GM10248 (cell line): ENCODE measurements around the gene WWC2.

Source experiments
- CTCF ChIA-PET: fragments of 300-600 bp; sonication (Branson Sonifier 250); formaldehyde crosslinking; extraction: SDS; loops from one replicate; lab custom pipeline; 2021; ENCODE audit warnings: antibody characterized with exemption; lab: Yijun Ruan, JAX
- POLR2A ChIA-PET: fragments of 350-650 bp; sonication (Branson Sonifier 250); formaldehyde crosslinking; extraction: SDS; loops from one replicate; lab custom pipeline; 2020; ENCODE audit warnings: antibody characterized with exemption; lab: Yijun Ruan, JAX
- DNase-seq: peaks from one replicate; pipeline ENCODE4 v3.0.0; 2012; ENCODE audit errors: extremely low spot score
- CTCF ChIP-seq: IDR thresholded peaks from 2 replicates; pipeline ENCODE4 v1.5.1; 2012; ENCODE audit warnings: mild to moderate bottlenecking, low read depth; ENCODE audit errors: extremely low read depth, missing control alignments, control extremely low read depth

Gene WWC2

DNA sequence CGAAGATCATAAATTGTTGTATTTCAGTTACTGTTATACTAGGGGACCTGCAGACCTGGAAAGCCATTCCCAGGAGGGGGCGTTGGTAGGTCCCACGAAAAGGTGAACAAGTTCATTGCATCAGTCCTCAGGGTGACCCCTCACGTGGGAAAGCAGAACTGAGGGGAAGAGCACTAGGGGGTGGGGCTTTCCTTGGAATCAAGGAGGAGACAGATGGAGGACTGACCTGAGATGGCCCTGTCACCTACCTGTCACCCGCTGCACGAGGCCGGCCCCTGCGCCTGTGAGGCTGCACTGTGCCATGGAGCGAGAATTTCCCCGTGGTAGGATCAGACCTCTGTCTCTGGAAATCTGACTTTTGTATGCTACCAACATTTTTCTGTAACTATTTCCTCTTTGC is 265.0 kb downstream of the WWC2 start:
- TF ChIP-seq CTCF = no peak
- ChIA-PET CTCF (interaction anchor here (1.1 kb wide), 1 partner anchor 9 kb away, joined by 3 read pairs; no protein-coding TSS in a partner anchor), POLR2A (no interaction called here)
- no peak for DNase-seq

- ChIA-PET CTCF (no interaction called here), POLR2A (no interaction called here)
- no peak for DNase-seq
- no peak for TF ChIP-seq CTCF
These were observed 267.3 kb downstream of the WWC2 start for GRCh38 chr4:183366206-183366835.

DNA sequence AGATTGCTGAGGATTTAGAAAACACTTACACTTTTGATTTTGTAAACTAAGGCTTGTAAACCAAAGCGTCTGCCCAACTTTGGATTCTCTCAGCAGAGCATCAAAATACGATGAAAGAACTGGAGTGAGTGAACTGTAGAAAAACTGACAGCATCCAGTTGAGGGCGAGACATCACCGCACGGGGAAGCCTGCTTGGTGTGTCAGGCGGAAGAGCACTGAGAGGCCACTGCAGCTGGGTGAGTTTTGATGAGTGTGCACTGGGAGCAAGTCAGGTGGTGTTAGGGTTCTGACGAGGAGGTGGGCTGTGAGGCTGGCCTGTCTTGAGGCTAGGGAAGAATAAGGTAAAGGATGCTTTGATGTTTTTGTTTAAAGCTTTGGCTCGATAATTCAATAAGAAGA is 270.0 kb downstream of the WWC2 start:
- ChIA-PET CTCF (no interaction called here), POLR2A (no interaction called here)
- no peak for TF ChIP-seq CTCF
- no peak for DNase-seq
